ENCODE data around the gene NAA16. TPM values are rescaled to one million over a fixed set of nuclear protein-coding genes. Genes with fewer than 3 reads are reported as not detected.

Gene NAA16
- total and polyA plus RNA-seq, 2 of the 4 experiments (the other 2 are of a cell fraction) = 6.6 to 8.8 TPM

DNA sequence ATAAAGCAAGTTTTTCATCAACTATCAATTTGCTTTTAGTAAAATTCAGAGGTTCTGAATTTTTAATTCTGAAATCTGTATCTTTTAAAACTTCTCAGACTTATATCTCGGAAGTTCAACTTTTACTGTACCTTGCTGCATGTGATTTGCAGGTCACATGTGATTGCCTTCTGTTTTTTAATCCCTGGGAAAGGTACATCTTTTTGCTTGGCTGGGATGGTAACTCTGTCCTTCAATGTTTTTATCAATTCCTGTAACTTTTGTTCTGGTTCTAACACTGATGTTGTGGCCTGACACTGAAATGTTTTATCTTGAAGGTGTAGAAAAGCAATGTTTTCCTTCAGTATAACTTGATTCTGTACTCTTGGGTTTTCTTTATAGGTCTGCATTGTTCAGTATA, 16.2 kb upstream of the NAA16 start:
- Histone ChIP-seq H3K4me2 (ENCODE audit: low read depth, low read length) (no peak overlapping the region), H3K9me1 (ENCODE audit: insufficient read depth, low read length) (no peaks in the 10 kb centered on the region), H3K27me3 (ENCODE audit: control insufficient read depth, insufficient read depth, low read length) (no peaks in the 10 kb centered on the region), H3K23ac (ENCODE audit: low read depth, low read length) (no peak overlapping the region), H3K9me3 (ENCODE audit: control insufficient read depth, insufficient read depth, low read length) (no peaks in the 10 kb centered on the region), H2AFZ (replicated peaks; ENCODE audit: low read length, poor library complexity) (no peak overlapping the region), H3K18ac (ENCODE audit: low read depth, low read length) (no peak overlapping the region), H3K14ac (replicated peaks; ENCODE audit: low read depth, low read length) (no peak overlapping the region), H2AK5ac (ENCODE audit: low read depth, low read length) (no peak overlapping the region), H2AK9ac (replicated peaks; ENCODE audit: low read depth, low read length, poor library complexity) (no peak overlapping the region), H3K27ac (ENCODE audit: insufficient read depth, low read length) (no peak overlapping the region), H3K4ac (ENCODE audit: low read depth, low read length) (no peak overlapping the region), H4K5ac (ENCODE audit: low read depth, low read length) (no peak overlapping the region), H2BK5ac (ENCODE audit: low read depth, low read length, poor library complexity, severe bottlenecking) (no peak overlapping the region), H4K91ac (ENCODE audit: insufficient read depth, low read depth, low read length) (no peak overlapping the region), H4K20me1 (ENCODE audit: insufficient read depth, low read length) (no peaks in the 10 kb centered on the region), H3K4me3 (ENCODE audit: insufficient read depth, low read depth, low read length) (no peak overlapping the region), H2BK120ac (ENCODE audit: low read depth, low read length) (no peak overlapping the region), H3K56ac (ENCODE audit: extremely low read depth, insufficient read depth, low read length) (no peak overlapping the region), H2BK20ac (ENCODE audit: low read depth, low read length) (no peak overlapping the region), H3K79me1 (ENCODE audit: low read depth in 1 of 2, low read length in 2 of 2) (no peaks in the 10 kb centered on the region), H4K8ac (ENCODE audit: low read depth in 2 of 2, low read length in 2 of 2) (no peak overlapping the region), H3K4me1 (ENCODE audit: control insufficient read depth, insufficient read depth, low read length) (no peaks in the 10 kb centered on the region), H2BK15ac (ENCODE audit: low read depth, low read length) (no peak overlapping the region), H3K9ac (ENCODE audit: low read depth, low read length) (no peak overlapping the region), H3K36me3 (ENCODE audit: control insufficient read depth, insufficient read depth, low read length) (no peaks in the 10 kb centered on the region)
- WGBS, 2 experiments (ENCODE audit: extremely low coverage in 2 of 2, insufficient read length in 1 of 2) = no CpG with 5 or more reads among the region's 1 CpG
- ATAC-seq (ENCODE audit: low read depth) = no peak
- no peak for DNase-seq
- dilution Hi-C loops (cut with HindIII; ENCODE audit: low sequenced_read_pairs, unreplicated experiment) (no loop called here), in situ Hi-C loops (cut with MboI; ENCODE audit: low sequenced_read_pairs) (no loop called here), intact Hi-C loops (cut with micrococcal nuclease) (no loop called here)
- POLR2A ChIA-PET (ENCODE audit: unreplicated experiment) = no interaction called here
- CTCF ChIA-PET = no interaction called here
- no peak for TF ChIP-seq CEBPB (IDR thresholded peaks at IDR 0.05; ENCODE audit: low read depth, low read length)
- TF ChIP-seq CHD1 (IDR thresholded peaks at IDR 0.05; ENCODE audit: low read depth, low read length) = no peak
- TF ChIP-seq, protein P1, sequence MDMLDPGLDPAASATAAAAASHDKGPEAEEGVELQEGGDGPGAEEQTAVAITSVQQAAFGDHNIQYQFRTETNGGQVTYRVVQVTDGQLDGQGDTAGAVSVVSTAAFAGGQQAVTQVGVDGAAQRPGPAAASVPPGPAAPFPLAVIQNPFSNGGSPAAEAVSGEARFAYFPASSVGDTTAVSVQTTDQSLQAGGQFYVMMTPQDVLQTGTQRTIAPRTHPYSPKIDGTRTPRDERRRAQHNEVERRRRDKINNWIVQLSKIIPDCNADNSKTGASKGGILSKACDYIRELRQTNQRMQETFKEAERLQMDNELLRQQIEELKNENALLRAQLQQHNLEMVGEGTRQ (IDR thresholded peaks at IDR 0.05; ENCODE audit: low read depth, low read length) = no peak
- no peak for TF ChIP-seq RFX5 (IDR thresholded peaks at IDR 0.05; ENCODE audit: low read depth, low read length)
- no peak for TF ChIP-seq BHLHE40 (IDR thresholded peaks at IDR 0.05; ENCODE audit: low read depth, low read length)
- TF ChIP-seq, protein P2, sequence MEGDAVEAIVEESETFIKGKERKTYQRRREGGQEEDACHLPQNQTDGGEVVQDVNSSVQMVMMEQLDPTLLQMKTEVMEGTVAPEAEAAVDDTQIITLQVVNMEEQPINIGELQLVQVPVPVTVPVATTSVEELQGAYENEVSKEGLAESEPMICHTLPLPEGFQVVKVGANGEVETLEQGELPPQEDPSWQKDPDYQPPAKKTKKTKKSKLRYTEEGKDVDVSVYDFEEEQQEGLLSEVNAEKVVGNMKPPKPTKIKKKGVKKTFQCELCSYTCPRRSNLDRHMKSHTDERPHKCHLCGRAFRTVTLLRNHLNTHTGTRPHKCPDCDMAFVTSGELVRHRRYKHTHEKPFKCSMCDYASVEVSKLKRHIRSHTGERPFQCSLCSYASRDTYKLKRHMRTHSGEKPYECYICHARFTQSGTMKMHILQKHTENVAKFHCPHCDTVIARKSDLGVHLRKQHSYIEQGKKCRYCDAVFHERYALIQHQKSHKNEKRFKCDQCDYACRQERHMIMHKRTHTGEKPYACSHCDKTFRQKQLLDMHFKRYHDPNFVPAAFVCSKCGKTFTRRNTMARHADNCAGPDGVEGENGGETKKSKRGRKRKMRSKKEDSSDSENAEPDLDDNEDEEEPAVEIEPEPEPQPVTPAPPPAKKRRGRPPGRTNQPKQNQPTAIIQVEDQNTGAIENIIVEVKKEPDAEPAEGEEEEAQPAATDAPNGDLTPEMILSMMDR (conservative IDR thresholded peaks at IDR 0.05; ENCODE audit: low read depth, low read length) = no peak
- TF ChIP-seq NFE2L2 (IDR thresholded peaks at IDR 0.05; ENCODE audit: low read depth, low read length) = no peak
- no peak for TF ChIP-seq MXI1 (IDR thresholded peaks at IDR 0.05; ENCODE audit: borderline replicate concordance, low read depth, low read length)
- TF ChIP-seq MAZ (IDR thresholded peaks at IDR 0.05; ENCODE audit: borderline replicate concordance, low read depth, low read length) = no peak
- TF ChIP-seq SMC3 (IDR thresholded peaks at IDR 0.05; ENCODE audit: low read depth, low read length) = no peak
- no peak for TF ChIP-seq RCOR1 (IDR thresholded peaks at IDR 0.05; ENCODE audit: insufficient replicate concordance, low read length)
- TF ChIP-seq, protein P3, sequence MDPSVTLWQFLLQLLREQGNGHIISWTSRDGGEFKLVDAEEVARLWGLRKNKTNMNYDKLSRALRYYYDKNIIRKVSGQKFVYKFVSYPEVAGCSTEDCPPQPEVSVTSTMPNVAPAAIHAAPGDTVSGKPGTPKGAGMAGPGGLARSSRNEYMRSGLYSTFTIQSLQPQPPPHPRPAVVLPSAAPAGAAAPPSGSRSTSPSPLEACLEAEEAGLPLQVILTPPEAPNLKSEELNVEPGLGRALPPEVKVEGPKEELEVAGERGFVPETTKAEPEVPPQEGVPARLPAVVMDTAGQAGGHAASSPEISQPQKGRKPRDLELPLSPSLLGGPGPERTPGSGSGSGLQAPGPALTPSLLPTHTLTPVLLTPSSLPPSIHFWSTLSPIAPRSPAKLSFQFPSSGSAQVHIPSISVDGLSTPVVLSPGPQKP (IDR thresholded peaks at IDR 0.05; ENCODE audit: borderline replicate concordance, low read depth, low read length) = no peak
- no peak for TF ChIP-seq MAFK (IDR thresholded peaks at IDR 0.05; ENCODE audit: low read depth, low read length)
- TF ChIP-seq POLR2A (IDR thresholded peaks at IDR 0.05; ENCODE audit: low read depth, low read length) = no peak
- TF ChIP-seq RAD21 (IDR thresholded peaks at IDR 0.05; ENCODE audit: low read length) = no peak
- no peak for TF ChIP-seq FOS (IDR thresholded peaks at IDR 0.05; ENCODE audit: low read depth, low read length)
- no TSS peak for BruUV-seq (replicated peaks)

Data from IMR-90 (cell line).